ENCODE measurements around the gene ANGPT4. TPM values are rescaled to one million over a fixed set of nuclear protein-coding genes. Genes with fewer than 3 reads are reported as not detected.
A peak's percentile ranks its signal among the peaks of the same experiment; 100 is the strongest.
"Not testable (repeated sequence)": the region's sequence is repeated elsewhere in the genome, so short reads cannot be mapped to it uniquely, and the experiment has no call there.

ANGPT4 gene
- total and polyA plus RNA-seq, 3 experiments from 2014 or later: not detected

DNA sequence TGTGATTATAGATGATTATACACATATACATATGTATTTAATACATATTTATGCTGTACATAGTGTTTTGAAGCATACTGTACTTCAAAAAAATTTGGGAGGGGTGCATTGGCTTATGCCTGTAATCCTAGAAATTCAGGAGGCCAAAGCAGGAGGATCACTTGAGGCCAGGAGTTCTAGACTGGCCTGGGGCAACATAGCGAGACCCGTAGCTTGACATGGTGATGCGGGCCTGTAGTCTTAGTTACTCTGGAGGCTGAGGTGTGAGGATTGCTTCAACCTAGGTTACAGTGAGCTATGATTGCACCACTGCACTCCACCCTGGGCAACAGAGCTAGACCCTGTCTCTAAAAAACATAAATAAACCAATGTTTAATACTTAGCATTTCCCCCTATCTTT is 84.2 kb downstream of the ANGPT4 start:
- POLR2A ChIA-PET: interaction anchor here (2.7 kb wide), 1 partner anchor 13 kb away, joined by 48 read pairs; no protein-coding TSS in a partner anchor
- Histone ChIP-seq H3K27me3 (ENCODE audit: insufficient read depth, low read length, poor library complexity, severe bottlenecking) (no peaks in the 10 kb centered on the region), H3K36me3 (ENCODE audit: insufficient read depth, low read length) (no peaks in the 10 kb centered on the region), H3K4me1 (ENCODE audit: insufficient read depth, low read length) (peaks cover 27% of the 10 kb centered on the region), H3K4me3 (ENCODE audit: low read length) (no peak overlapping the region), H3K9me3 (ENCODE audit: low read length) (no peaks in the 10 kb centered on the region), H3K27ac (ENCODE audit: low read depth, low read length) (no peak overlapping the region)
- Mint-ChIP-seq H3K27ac (peak overlapping the region in 1 of 8 donors; percentile 24), H3K36me3 (peaks cover 0 to 4% (median 0%) of the 10 kb centered on the region in 3 donors), H3K4me3 (no peak overlapping the region), H3K27me3 (no peaks in the 10 kb centered on the region), H3K9me3 (no peaks in the 10 kb centered on the region), H3K4me1 (peaks cover 31 to 37% (median 35%) of the 10 kb centered on the region in 3 donors)
- no peak for DNase-seq
- CTCF ChIA-PET: interaction anchor here (1.4 to 3.6 kb wide), 5 partner anchors 9 to 124 kb away, joined by 5 to 45 read pairs (median 9); no protein-coding TSS in a partner anchor

DNA sequence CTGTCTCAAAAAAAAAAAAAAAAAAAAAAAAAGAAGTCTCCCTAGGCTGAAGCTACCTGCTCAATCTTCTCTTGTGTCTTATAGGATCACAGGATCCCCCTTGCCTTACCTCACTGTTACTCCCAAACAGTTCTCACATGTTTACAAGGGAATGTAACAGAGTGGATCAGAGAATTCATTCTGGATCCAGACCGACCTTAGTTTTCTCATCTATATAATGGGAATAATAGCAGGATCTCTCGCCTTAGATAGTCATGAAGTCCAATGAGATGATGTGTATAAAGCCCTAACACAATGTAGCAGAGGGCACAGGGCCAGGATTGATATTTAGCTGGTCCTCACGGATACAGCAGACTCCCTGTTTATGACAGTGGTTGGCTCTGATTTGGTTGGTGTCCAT is 84.9 kb downstream of the ANGPT4 start:
- Histone ChIP-seq H3K27ac (ENCODE audit: low read depth, low read length) (no peak overlapping the region), H3K9me3 (ENCODE audit: low read length) (no peaks in the 10 kb centered on the region), H3K4me1 (ENCODE audit: insufficient read depth, low read length) (peaks cover 20% of the 10 kb centered on the region), H3K27me3 (ENCODE audit: insufficient read depth, low read length, poor library complexity, severe bottlenecking) (no peaks in the 10 kb centered on the region), H3K36me3 (ENCODE audit: insufficient read depth, low read length) (no peaks in the 10 kb centered on the region), H3K4me3 (ENCODE audit: low read length) (no peak overlapping the region)
- H3K27ac Mint-ChIP-seq: no peak overlapping the region
- H3K9me3 Mint-ChIP-seq: no peaks in the 10 kb centered on the region
- DNase-seq: no peak
- H3K4me1 Mint-ChIP-seq: peaks cover 26 to 30% (median 27%) of the 10 kb centered on the region in 3 donors
- H3K36me3 Mint-ChIP-seq: peaks cover 0 to 4% (median 0%) of the 10 kb centered on the region in 3 donors
- no peaks in the 10 kb centered on the region for H3K27me3 Mint-ChIP-seq
- ChIA-PET POLR2A (no interaction called here), CTCF (interaction anchor here (1.0 to 3.6 kb wide), 4 partner anchors 10 to 185 kb away, joined by 4 to 45 read pairs (median 12); no protein-coding TSS in a partner anchor)
- H3K4me3 Mint-ChIP-seq: no peak overlapping the region

DNA sequence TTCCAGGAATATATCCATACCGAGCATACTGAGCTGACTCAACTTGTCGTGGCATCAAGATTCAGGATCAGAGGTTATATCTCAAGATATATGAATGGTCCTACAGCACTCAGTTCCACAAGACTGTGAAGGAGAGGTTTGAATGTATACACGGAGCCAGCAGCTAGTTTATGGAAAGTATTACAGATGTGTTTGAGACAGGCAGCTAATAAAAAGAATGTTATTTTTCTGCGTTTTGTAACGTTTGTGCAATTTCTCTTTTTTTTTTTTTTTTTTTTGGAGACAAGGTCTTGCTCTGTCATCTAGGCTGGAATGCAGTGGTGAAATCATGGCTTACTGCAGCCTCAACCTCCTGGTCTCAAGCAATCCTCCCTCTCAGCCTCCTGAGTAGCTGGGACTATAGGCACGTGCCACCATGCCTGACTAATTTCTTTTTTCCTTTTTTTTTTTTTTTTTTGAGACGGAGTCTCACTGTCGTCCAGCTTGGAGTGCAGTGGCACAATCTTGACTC is 86.1 kb downstream of the ANGPT4 start:
- Histone ChIP-seq H3K4me3 (ENCODE audit: low read length) (no peak overlapping the region), H3K27ac (ENCODE audit: low read depth, low read length) (no peak overlapping the region), H3K36me3 (ENCODE audit: insufficient read depth, low read length) (no peaks in the 10 kb centered on the region), H3K27me3 (ENCODE audit: insufficient read depth, low read length, poor library complexity, severe bottlenecking) (no peaks in the 10 kb centered on the region), H3K9me3 (ENCODE audit: low read length) (no peaks in the 10 kb centered on the region), H3K4me1 (ENCODE audit: insufficient read depth, low read length) (peaks cover 10% of the 10 kb centered on the region)
- H3K27me3 Mint-ChIP-seq: no peaks in the 10 kb centered on the region
- POLR2A ChIA-PET: no interaction called here
- CTCF ChIA-PET: interaction anchor here (1.0 to 1.3 kb wide), 3 partner anchors 12 to 184 kb away, joined by 3 to 4 read pairs (median 4); no protein-coding TSS in a partner anchor
- peak overlapping the region in 1 of 7 donors; percentile 64 for H3K4me3 Mint-ChIP-seq
- peaks cover 0 to 4% (median 0%) of the 10 kb centered on the region in 3 donors for H3K36me3 Mint-ChIP-seq
- peak overlapping the region in 1 of 8 donors; percentile 47 for H3K27ac Mint-ChIP-seq
- no peaks in the 10 kb centered on the region for H3K9me3 Mint-ChIP-seq
- no peak for DNase-seq
- H3K4me1 Mint-ChIP-seq: peaks cover 16 to 18% (median 16%) of the 10 kb centered on the region in 3 donors

DNA sequence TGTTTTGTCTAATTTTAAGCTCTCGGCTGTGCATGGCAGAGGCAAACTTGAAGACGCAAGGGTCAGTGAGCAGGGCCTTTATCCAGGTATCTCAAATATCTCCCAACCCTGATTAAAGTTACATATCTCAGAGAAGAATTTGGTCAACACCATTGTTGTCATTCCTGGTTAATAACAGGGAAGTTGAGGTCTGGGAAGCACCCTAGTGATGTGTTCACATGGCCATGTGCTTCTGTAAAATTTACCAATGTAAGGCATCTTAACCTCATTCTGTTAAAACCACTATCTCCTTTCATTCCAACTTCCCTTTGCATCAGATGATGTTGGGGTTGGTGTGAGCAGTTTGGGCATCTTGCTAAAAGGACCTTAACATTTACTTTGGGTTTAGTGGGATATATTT is 86.6 kb downstream of the ANGPT4 start:
- H3K9me3 ChIP-seq (ENCODE audit: low read length): no peaks in the 10 kb centered on the region
- DNase-seq: no peak
- no peaks in the 10 kb centered on the region for H3K27me3 ChIP-seq (ENCODE audit: insufficient read depth, low read length, poor library complexity, severe bottlenecking)
- POLR2A ChIA-PET: no interaction called here
- peaks cover 6% of the 10 kb centered on the region for H3K4me1 ChIP-seq (ENCODE audit: insufficient read depth, low read length)
- peak overlapping the region in 1 of 7 donors; percentile 64 for H3K4me3 Mint-ChIP-seq
- no peaks in the 10 kb centered on the region for H3K27me3 Mint-ChIP-seq
- H3K4me3 ChIP-seq (ENCODE audit: low read length): no peak overlapping the region
- H3K4me1 Mint-ChIP-seq: peaks cover 10 to 13% (median 11%) of the 10 kb centered on the region in 3 donors
- H3K36me3 ChIP-seq (ENCODE audit: insufficient read depth, low read length): no peaks in the 10 kb centered on the region
- H3K36me3 Mint-ChIP-seq: peaks cover 0 to 4% (median 0%) of the 10 kb centered on the region in 3 donors
- H3K27ac ChIP-seq (ENCODE audit: low read depth, low read length): peak overlapping the region; percentile 49
- CTCF ChIA-PET: interaction anchor here (1.0 to 1.3 kb wide), 2 partner anchors 11 to 127 kb away, joined by 3 to 4 read pairs; no protein-coding TSS in a partner anchor
- H3K9me3 Mint-ChIP-seq: no peaks in the 10 kb centered on the region
- no peak overlapping the region for H3K27ac Mint-ChIP-seq

DNA sequence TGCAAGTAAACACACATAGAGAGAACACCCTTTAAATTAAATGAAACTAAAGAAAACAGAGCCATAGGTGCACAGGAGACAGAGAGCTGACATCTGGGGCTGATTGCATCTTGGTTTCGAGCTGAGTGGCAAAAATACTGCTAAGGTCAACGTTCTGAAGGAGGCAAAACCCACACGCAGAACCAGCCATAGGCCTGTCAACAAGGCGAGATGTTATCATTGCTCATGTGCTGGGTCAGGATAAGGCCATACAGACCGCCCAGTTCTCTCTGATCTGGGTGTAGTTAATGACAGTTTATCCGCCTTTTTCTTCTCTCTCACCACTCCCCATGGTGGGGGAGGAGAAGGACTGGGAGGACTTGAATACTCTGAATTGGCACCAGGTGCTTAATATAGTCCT is 87.1 kb downstream of the ANGPT4 start:
- Histone ChIP-seq H3K27ac (ENCODE audit: low read depth, low read length) (peak overlapping the region; percentile 49), H3K36me3 (ENCODE audit: insufficient read depth, low read length) (no peaks in the 10 kb centered on the region), H3K9me3 (ENCODE audit: low read length) (no peaks in the 10 kb centered on the region), H3K27me3 (ENCODE audit: insufficient read depth, low read length, poor library complexity, severe bottlenecking) (no peaks in the 10 kb centered on the region), H3K4me1 (ENCODE audit: insufficient read depth, low read length) (peaks cover under 1% of the 10 kb centered on the region), H3K4me3 (ENCODE audit: low read length) (no peak overlapping the region)
- H3K36me3 Mint-ChIP-seq: peaks cover 0 to 1% (median 0%) of the 10 kb centered on the region in 3 donors
- H3K27me3 Mint-ChIP-seq: no peaks in the 10 kb centered on the region
- peak overlapping the region in 2 of 8 donors; percentile 58 to 79 for H3K27ac Mint-ChIP-seq
- peaks cover 6 to 7% (median 6%) of the 10 kb centered on the region in 3 donors for H3K4me1 Mint-ChIP-seq
- no peak overlapping the region for H3K4me3 Mint-ChIP-seq
- CTCF ChIA-PET: interaction anchor here (2.6 kb wide), 1 partner anchor 11 kb away, joined by 7 read pairs; no protein-coding TSS in a partner anchor
- H3K9me3 Mint-ChIP-seq: no peaks in the 10 kb centered on the region
- POLR2A ChIA-PET: no interaction called here
- DNase-seq: no peak

DNA sequence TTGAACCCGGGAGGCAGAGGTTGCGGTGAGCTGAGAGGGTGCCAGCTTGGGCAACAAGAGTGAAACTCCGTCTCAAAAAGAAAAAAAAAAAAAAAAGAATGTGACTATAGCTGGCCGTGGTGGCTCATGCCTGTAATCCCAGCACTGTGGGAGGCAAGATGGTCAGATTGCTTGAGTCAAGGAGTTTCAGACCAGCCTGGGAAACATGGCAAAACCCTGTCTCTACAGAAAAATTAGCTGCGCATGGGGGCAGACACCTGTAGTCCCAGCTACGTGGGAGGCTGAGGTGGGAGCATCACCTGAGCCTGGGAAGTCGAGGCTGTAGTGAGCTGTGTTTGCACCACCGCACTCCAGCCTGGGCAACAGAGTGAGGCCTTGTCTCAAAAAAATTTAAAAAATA is 88.2 kb downstream of the ANGPT4 start:
- H3K4me1 Mint-ChIP-seq; H3K27me3 Mint-ChIP-seq; H3K27me3 ChIP-seq (ENCODE audit: insufficient read depth, low read length, poor library complexity, severe bottlenecking); H3K36me3 ChIP-seq (ENCODE audit: insufficient read depth, low read length); H3K9me3 ChIP-seq (ENCODE audit: low read length); DNase-seq; H3K36me3 Mint-ChIP-seq; H3K27ac Mint-ChIP-seq; H3K4me3 Mint-ChIP-seq; H3K4me1 ChIP-seq (ENCODE audit: insufficient read depth, low read length); H3K4me3 ChIP-seq (ENCODE audit: low read length); H3K9me3 Mint-ChIP-seq; H3K27ac ChIP-seq (ENCODE audit: low read depth, low read length): not testable (repeated sequence)
- CTCF ChIA-PET: interaction anchor here (2.6 kb wide), 1 partner anchor 10 kb away, joined by 7 read pairs; no protein-coding TSS in a partner anchor
- POLR2A ChIA-PET: interaction anchor here (0.6 kb wide), 1 partner anchor 19 kb away, joined by 3 read pairs; no protein-coding TSS in a partner anchor

DNA sequence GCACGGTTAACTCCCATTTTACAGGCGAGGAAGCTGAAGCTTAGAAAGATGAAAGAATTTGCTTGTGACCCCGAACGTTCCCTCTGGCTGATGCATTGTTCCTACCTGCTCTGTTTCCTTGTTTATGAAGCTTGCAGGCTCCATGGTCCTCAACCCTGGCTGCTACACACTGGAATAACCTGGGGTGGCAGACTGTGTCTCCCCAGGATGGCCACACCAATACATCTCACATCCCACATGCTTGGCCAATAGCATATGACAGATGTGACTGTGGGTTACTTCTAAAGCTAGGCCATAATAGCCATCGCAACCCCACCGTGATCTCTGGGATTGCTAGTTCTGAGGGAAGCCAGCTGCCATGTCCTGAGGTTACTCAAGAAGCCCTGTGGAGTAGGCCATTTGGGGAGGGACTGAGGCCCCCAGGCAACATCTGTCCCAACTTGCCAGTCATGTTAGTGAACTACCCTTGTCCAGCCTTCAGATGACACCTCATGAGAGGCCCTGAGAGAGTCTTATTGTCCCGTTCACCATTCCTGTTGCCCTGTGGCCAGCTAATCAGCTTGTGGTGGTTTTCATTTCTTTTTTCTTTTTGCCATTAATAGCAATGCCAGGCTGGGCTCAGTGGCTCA is 89.3 kb downstream of the ANGPT4 start:
- Mint-ChIP-seq H3K27ac (peak overlapping the region in 1 of 8 donors; percentile 43), H3K27me3 (no peaks in the 10 kb centered on the region), H3K4me1 (no peaks in the 10 kb centered on the region), H3K36me3 (no peaks in the 10 kb centered on the region), H3K9me3 (no peaks in the 10 kb centered on the region), H3K4me3 (no peak overlapping the region)
- no peaks in the 10 kb centered on the region for H3K36me3 ChIP-seq (ENCODE audit: insufficient read depth, low read length)
- no peaks in the 10 kb centered on the region for H3K27me3 ChIP-seq (ENCODE audit: insufficient read depth, low read length, poor library complexity, severe bottlenecking)
- H3K4me3 ChIP-seq (ENCODE audit: low read length): no peak overlapping the region
- ChIA-PET POLR2A (no interaction called here), CTCF (interaction anchor here (1.2 to 2.6 kb wide), 2 partner anchors 8 to 120 kb away, joined by 3 to 7 read pairs; no protein-coding TSS in a partner anchor)
- H3K9me3 ChIP-seq (ENCODE audit: low read length): no peaks in the 10 kb centered on the region
- DNase-seq: no peak
- H3K4me1 ChIP-seq (ENCODE audit: insufficient read depth, low read length): no peaks in the 10 kb centered on the region
- H3K27ac ChIP-seq (ENCODE audit: low read depth, low read length): no peak overlapping the region
